Choroid plexus epithelial cell (primary cell): ENCODE results near the gene ERC1.

ENCODE experiments used
- DNase-seq: peaks from one replicate; pipeline ENCODE4 v3.0.0-alpha.2; 2010; ENCODE audit warnings: low read depth
- H3K4me3 ChIP-seq: 2 replicates; pipeline ENCODE4 v1.5.1; 2011; ENCODE audit warnings: low read depth, mild to moderate bottlenecking, control low read depth, low read length, moderate library complexity
- TF ChIP-seq, protein P1 (sequence below): conservative IDR thresholded peaks from 2 replicates; pipeline ENCODE4 v1.5.1; 2011; ENCODE audit warnings: low read depth, mild to moderate bottlenecking, control low read depth, inconsistent platforms, low read length, moderate library complexity

Gene ERC1

DNA sequence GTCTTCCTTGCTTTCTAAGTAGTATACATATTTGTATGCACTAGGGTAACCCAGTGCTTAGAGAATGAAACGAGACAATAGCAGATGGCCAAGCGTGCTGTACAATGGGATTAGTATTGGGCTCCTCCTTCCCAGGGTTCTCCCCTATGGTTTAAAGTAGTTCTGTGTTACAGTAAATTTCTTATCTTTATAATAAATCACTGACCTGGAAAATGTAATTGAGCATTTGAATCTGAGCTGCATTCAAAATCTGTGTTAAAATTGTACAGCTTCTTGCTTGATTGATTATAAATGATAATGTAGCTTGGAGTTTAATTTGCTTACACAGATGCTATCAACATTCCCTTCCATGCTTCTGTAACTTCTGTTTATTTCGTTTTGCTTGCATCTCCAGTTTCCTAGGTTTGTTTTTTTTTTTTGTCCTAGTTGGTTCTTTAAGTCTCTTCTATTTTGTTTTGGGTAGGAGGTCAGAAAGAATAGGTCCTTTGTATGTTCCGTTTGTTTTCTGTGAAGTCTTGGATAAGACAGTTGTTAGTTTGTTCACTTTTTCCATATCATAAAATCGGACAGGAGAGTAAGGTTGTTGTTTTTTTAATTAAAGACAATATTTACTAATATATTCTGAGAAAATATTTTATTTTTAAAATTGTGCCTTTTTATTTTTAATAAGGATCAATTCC is 171.2 kb downstream of the ERC1 start:
- DNase-seq, result no peak
- no peak overlapping the region for H3K4me3 ChIP-seq
- TF ChIP-seq, protein P1, sequence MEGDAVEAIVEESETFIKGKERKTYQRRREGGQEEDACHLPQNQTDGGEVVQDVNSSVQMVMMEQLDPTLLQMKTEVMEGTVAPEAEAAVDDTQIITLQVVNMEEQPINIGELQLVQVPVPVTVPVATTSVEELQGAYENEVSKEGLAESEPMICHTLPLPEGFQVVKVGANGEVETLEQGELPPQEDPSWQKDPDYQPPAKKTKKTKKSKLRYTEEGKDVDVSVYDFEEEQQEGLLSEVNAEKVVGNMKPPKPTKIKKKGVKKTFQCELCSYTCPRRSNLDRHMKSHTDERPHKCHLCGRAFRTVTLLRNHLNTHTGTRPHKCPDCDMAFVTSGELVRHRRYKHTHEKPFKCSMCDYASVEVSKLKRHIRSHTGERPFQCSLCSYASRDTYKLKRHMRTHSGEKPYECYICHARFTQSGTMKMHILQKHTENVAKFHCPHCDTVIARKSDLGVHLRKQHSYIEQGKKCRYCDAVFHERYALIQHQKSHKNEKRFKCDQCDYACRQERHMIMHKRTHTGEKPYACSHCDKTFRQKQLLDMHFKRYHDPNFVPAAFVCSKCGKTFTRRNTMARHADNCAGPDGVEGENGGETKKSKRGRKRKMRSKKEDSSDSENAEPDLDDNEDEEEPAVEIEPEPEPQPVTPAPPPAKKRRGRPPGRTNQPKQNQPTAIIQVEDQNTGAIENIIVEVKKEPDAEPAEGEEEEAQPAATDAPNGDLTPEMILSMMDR, result no peak

DNA sequence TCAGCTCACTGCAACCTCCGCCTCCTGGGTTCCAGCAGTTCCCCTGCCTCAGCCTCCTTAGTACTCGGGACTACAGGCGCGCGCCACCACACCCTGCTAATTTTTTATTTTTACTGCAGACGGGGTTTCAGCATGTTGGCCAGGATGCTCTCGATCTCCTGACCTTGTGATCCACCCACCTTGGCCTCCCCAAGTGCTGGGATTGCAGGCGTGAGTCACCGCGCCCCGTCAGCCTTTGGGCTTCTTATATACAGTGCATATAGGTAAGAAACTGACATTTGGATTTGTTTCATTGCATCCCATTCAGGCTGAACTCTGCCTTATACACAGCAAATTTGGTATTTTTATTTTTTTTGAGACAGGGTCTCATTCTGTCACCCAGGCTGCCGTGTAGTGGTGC is 176.8 kb downstream of the ERC1 start:
- H3K4me3 ChIP-seq, result no peak overlapping the region
- TF ChIP-seq, protein P1, result no peak
- no peak for DNase-seq

DNA sequence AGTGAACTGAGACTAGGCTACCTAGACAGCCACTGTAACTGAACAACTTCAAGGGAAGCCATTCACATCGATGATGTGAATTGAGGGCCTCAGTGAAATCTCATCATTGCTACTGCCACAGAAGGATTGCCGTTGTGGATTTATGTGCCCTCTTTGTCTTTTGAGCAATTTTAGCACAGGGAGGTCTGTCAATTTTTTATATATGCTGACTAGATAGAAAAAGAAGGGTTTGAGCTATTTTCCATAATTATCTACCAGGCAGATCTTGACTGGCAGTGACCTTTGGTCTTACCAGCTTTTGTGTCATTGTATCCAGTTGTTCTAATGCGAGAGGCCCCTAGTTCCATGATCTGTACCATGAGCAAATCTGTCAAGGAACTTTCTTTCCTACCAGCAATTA is 179.4 kb downstream of the ERC1 start:
- no peak overlapping the region for H3K4me3 ChIP-seq
- DNase-seq, result no peak
- TF ChIP-seq, protein P1, result no peak

DNA sequence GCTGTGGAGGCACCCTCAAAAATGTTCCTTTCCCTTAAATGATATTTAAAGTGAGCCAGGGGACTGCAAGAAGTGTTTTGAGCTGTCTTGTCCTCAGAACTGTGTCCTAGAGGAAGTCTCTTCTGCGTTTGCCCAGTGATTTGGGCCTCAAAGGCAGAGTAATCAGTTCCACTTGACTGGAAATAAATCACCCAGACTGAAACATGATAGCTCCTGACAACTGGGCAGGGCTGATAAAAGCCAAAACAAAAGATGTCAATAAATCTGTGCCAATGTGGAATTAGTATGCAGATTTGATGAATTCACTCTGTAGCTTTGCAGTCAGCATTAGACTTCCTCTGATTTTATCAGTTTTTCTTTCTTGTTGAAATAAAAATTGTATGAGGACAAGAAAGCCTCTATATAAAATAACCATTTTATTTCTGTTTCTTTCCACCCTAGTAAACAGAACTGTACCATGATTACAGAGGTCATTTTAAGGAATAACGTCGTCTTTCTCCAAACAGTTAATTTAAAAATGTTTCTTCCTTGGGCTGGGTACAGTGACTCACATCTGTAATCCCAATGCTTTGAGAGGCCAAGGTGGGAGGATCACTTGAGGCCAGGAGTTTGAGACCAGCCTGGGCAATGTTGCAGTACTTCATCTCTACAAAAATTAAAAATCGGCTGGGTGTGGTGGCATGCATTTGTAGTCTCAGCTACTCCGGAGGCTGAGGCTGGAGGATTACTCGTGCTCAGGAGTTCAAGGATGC is 180.8 kb downstream of the ERC1 start:
- TF ChIP-seq, protein P1, result no peak
- peak; percentile 12 for DNase-seq
- no peak overlapping the region for H3K4me3 ChIP-seq

DNA sequence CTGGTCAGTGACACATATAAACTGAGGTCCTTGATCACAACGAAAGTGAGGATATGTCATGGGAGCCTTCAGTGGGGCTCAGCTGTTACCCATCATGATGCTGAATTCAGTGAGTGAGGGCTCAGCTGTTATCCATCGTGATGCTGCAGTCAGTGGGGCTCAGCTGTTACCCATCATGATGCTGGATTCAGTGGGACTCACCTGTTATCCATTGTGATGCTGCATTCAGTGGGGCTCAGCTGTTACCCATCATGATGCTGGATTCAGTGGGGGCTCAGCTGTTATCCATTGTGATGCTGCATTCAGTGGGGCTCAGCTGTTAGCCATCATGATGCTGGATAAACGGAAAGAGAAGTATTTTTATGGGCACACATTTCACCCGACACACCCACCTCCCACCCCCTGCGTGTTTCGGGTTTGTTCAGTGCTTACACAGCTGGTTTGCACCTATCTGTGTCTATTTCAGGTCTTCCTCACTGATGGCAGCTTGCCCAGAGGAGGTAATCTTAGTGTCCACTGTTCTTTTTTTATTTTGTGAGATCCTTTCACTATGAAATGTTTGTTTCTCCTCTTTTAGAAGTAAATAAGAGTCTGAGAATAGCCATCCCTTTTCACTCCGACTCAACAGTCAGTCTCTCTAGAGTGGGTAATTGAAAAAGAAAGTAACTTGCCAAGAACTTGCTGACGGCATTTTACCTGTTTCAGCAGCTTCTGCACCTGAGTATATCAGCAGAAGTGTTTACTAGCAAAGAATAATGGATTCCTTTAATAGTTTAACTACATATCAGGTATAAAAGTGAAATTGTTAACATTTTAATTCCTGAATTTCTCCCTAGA is 183.0 kb downstream of the ERC1 start:
- DNase-seq, result no peak
- TF ChIP-seq, protein P1, result no peak
- H3K4me3 ChIP-seq, result no peak overlapping the region

DNA sequence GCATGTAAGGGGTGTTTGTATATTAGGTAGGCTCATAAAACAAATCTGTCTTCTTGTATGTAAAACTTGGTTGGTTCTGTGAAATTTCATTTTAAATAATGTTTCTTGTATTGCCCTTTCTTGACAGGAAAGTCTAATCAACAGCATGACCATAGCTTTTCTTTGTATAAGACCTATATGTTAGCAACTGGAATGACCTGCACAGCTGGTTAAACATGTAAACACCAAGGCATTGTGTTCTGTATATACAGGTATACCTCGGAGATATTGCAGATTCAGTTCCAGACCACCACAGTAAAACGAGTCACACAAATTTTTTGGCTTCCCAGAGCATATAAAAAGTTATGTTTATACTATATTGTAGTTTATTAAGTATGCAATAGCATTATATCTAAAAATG is 183.6 kb downstream of the ERC1 start:
- no peak overlapping the region for H3K4me3 ChIP-seq
- TF ChIP-seq, protein P1, result no peak
- no peak for DNase-seq
